GM10266 (cell line): Measurements from ENCODE around the gene CNIH2.
"Not testable (repeated sequence)": the region's sequence is repeated elsewhere in the genome, so short reads cannot be mapped to it uniquely, and the experiment has no call there.

Experiments used
- DNase-seq: peaks from one replicate; pipeline ENCODE4 v3.0.0; 2012; ENCODE audit errors: extremely low spot score
- TF ChIP-seq, protein P1 (sequence below): IDR thresholded peaks from 2 replicates; pipeline ENCODE4 v1.5.1; 2012; ENCODE audit warnings: mild to moderate bottlenecking, low read depth; ENCODE audit not compliant: control insufficient read depth, insufficient read depth; ENCODE audit errors: missing control alignments

CNIH2 gene

GRCh38 chr11:66243782-66244535, 34.0 kb upstream of the CNIH2 start:
- TF ChIP-seq, protein P1, sequence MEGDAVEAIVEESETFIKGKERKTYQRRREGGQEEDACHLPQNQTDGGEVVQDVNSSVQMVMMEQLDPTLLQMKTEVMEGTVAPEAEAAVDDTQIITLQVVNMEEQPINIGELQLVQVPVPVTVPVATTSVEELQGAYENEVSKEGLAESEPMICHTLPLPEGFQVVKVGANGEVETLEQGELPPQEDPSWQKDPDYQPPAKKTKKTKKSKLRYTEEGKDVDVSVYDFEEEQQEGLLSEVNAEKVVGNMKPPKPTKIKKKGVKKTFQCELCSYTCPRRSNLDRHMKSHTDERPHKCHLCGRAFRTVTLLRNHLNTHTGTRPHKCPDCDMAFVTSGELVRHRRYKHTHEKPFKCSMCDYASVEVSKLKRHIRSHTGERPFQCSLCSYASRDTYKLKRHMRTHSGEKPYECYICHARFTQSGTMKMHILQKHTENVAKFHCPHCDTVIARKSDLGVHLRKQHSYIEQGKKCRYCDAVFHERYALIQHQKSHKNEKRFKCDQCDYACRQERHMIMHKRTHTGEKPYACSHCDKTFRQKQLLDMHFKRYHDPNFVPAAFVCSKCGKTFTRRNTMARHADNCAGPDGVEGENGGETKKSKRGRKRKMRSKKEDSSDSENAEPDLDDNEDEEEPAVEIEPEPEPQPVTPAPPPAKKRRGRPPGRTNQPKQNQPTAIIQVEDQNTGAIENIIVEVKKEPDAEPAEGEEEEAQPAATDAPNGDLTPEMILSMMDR: no peak
- DNase-seq: no peak

DNA sequence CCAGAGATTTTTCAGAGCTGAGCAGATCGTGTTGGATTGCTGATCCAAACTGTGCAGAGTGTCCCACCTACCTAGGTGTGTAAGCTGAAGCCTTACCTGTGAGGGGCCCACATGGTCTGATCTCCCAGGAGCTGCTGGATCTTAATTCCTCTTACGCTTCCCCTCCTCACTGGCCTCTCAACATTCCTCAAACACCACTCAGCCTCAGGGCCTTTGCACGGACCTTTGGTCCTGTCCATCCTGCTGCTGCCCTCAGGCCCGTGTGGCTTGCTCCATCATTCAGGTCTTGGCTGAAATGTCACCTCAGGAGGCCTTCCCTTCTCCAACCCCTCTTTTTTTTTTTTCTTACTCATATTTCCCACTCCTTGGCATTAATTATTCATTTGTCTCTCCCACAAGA, 30.7 kb upstream of the CNIH2 start:
- TF ChIP-seq, protein P1: no peak

DNA sequence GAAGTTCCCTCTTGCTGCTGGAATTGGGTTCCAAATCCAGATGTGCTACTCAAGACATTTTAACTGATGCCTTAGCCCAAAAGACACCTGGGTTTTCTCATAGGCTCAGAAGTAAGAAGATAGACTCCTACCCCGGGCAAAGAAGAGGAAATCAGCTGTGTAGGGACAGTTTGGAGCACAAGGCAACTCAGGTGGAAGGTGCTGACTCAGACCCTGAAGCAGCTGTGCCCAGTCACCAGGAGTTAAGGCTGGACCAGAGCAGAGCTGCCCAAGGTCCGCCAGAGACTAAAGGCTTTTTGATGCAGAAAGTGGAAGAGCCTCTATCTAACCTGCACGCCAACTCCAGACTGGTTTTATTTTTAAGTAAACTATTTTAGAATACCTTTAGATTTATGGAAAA, 30.2 kb upstream of the CNIH2 start:
- DNase-seq: no peak
- TF ChIP-seq, protein P1: no peak

More for the DNA sequence above, 30.7 kb upstream of the CNIH2 start:
- no peak for DNase-seq

GRCh38 chr11:66248903-66249302, 29.1 kb upstream of the CNIH2 start:
- TF ChIP-seq, protein P1: no peak
- no peak for DNase-seq

- TF ChIP-seq, protein P1: no peak
- no peak for DNase-seq
Measured at GRCh38 chr11:66251809-66252208, 26.2 kb upstream of the CNIH2 start.

DNA sequence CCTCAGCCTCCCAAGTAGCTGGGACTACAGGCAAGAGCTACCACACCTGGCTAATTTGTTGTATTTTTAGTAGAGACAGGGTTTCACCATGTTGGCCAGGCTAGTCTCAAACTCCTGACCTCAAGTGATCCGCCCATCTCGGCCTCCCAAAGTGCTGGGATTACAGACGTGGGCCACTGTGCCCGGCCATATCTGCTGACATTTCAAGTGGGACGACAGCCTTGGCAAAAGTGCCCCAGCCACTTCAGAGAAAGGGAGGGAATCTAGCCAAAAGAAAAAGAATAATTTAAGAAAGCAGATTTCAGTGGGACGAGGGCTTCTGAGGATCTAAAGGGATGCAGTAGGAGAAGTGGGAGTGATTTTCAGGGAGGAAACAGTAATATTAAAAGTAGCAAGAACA, 24.9 kb upstream of the CNIH2 start:
- DNase-seq: not testable (repeated sequence)

GRCh38 chr11:66258473-66258893, 19.5 kb upstream of the CNIH2 start:
- DNase-seq: no peak
- TF ChIP-seq, protein P1: no peak
